Peyer's patch (tissue), 4 donors: ENCODE measurements around the gene SH2D7. TPM values are rescaled to one million over a fixed set of nuclear protein-coding genes. Genes with fewer than 3 reads are reported as not detected.

ENCODE experiments used
- DNase-seq, 3 donors: peaks; one replicate each; pipeline ENCODE4 v3.0.0-alpha.2; 2017 to 2019
- H3K27ac ChIP-seq, 4 donors: fragments of 200-600 bp; sonication (generic); one replicate each; pipeline ENCODE4 v1.5.1; 2016 to 2019
- H3K27me3 ChIP-seq, 2 donors: fragments of 200-600 bp; sonication (generic); one replicate each; pipeline ENCODE4 v1.5.1; 2019
- H3K36me3 ChIP-seq, 3 donors: fragments of 200-600 bp; sonication (generic); one replicate each; pipeline ENCODE4 v1.5.1; 2016 to 2019
- H3K4me1 ChIP-seq, 4 donors: fragments of 200-600 bp; sonication (generic); one replicate each; pipeline ENCODE4 v1.5.1; 2016 to 2019
- H3K4me3 ChIP-seq, 4 donors: fragments of 200-600 bp; sonication (generic); 1 replicate in 3 of 4; 2 replicates in 1 of 4; pipeline ENCODE4 v1.5.1; 2016 to 2019; ENCODE audit warnings: mild to moderate bottlenecking in 1 of 4
- H3K9me3 ChIP-seq, 4 donors: fragments of 200-600 bp; sonication (generic); one replicate each; pipeline ENCODE4 v1.5.1; 2016 to 2019; ENCODE audit warnings: mild to moderate bottlenecking in 1 of 4
- POLR2A ChIP-seq, 2 donors: fragments of 450-650 bp; IDR thresholded peaks; one replicate each; pipeline ENCODE4 v1.5.1; 2017; ENCODE audit warnings: antibody characterized with exemption in 2 of 2, mild to moderate bottlenecking in 2 of 2, moderate library complexity in 2 of 2
- total RNA-seq, 4 donors: library from RNA; depleted of rRNA; stranded (reverse); fragments of >200 nt; gene quantifications; one replicate each; pipeline ENCODE4 v1.1.0, GENCODE V29; 2016
- TF ChIP-seq, protein P1 (sequence below), 6 experiments: fragments of 450-650 bp in 4 of 6; fragments of 200-600 bp in 2 of 6; sonication (generic) in 1 of 6; IDR thresholded peaks; one replicate each; pipeline ENCODE4 v1.5.1; 2017 to 2019; ENCODE audit warnings: antibody characterized with exemption in 6 of 6, mild to moderate bottlenecking in 3 of 6, moderate library complexity in 1 of 6

Gene SH2D7
- total RNA-seq, 4 donors from 2014 or later = 3.3 to 7.7 (median 4.6) TPM

DNA sequence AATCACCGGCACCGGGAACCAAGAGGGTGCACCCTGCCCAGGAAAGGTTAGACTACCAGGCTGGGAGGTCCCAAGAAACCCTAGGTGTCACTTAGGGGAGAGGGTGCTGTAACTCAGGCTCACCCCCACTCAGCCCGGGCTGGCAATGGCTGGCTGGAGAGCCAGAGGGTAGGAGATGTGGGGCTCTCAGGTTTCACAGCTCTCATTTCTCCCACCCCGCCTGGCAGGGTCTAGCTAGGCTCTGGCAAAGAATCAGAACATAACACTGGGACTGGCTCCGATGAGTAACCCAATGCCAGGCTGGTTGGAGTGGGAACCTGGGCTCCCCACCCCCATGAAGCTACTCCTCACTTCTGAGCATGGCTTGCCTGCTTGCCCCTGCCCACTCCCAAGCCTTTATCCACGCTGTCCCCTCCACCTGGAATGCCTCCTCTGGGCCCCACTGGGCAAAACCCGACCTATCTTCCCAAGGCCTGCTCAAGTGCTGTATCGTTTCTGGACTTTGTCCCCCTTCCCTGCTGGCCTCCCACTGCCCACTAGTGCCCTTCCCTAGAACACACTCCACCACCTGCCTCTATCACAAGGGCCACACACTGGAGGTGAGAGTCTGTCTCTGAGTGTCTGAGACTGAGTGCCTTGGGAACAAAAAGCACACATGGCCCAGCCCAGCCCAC is 36.9 kb downstream of the SH2D7 start:
- Histone ChIP-seq H3K27me3 (no peaks in the 10 kb centered on the region), H3K9me3 (no peaks in the 10 kb centered on the region), H3K27ac (peak overlapping the region in 1 of 4 donors; percentile 96), H3K36me3 (no peaks in the 10 kb centered on the region), H3K4me3 (no peak overlapping the region), H3K4me1 (peaks cover 0 to 20% (median 8%) of the 10 kb centered on the region in 4 donors)
- peak in 1 of 2 donors; percentile 32 for TF ChIP-seq POLR2A (IDR thresholded peaks at IDR 0.05)
- TF ChIP-seq, protein P1, sequence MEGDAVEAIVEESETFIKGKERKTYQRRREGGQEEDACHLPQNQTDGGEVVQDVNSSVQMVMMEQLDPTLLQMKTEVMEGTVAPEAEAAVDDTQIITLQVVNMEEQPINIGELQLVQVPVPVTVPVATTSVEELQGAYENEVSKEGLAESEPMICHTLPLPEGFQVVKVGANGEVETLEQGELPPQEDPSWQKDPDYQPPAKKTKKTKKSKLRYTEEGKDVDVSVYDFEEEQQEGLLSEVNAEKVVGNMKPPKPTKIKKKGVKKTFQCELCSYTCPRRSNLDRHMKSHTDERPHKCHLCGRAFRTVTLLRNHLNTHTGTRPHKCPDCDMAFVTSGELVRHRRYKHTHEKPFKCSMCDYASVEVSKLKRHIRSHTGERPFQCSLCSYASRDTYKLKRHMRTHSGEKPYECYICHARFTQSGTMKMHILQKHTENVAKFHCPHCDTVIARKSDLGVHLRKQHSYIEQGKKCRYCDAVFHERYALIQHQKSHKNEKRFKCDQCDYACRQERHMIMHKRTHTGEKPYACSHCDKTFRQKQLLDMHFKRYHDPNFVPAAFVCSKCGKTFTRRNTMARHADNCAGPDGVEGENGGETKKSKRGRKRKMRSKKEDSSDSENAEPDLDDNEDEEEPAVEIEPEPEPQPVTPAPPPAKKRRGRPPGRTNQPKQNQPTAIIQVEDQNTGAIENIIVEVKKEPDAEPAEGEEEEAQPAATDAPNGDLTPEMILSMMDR (IDR thresholded peaks at IDR 0.05) = peak in 3 of 6 experiments; percentile 18 to 30 (median 26)
- peak in 1 of 3 donors; percentile 73 for DNase-seq

DNA sequence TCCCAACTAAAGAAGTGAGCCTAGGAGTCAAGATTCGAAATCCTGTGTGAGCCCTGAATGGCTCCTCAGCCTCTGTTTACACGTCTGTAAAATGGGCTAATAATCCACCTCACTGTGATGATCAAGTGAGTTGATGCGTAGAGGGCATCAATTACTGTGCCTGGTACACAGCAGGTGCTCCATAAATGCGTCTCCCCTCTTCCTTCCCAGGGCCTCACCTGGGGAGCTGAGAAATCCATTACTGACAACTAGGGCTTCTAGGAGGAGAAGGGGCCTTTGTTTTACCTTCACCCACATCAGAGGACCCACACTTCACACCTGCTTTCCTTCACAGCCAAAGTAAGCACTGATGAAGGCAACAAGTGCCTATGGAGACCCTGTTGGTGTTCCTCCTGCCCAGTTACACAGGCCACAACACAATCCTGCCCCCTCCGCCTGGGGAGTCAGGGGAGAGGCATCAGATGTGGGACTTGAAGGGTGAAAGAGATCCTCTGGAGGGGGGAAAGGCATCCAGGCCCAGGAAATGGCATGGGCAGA is 37.5 kb downstream of the SH2D7 start:
- no peak for TF ChIP-seq POLR2A (IDR thresholded peaks at IDR 0.05)
- TF ChIP-seq, protein P1 (IDR thresholded peaks at IDR 0.05) = no peak
- peaks cover 0 to 20% (median 8%) of the 10 kb centered on the region in 4 donors for H3K4me1 ChIP-seq
- H3K4me3 ChIP-seq = no peak overlapping the region
- no peaks in the 10 kb centered on the region for H3K9me3 ChIP-seq
- H3K27me3 ChIP-seq = no peaks in the 10 kb centered on the region
- DNase-seq = no peak
- H3K27ac ChIP-seq = peak overlapping the region in 2 of 4 donors; percentile 38 to 96
- H3K36me3 ChIP-seq = no peaks in the 10 kb centered on the region

DNA sequence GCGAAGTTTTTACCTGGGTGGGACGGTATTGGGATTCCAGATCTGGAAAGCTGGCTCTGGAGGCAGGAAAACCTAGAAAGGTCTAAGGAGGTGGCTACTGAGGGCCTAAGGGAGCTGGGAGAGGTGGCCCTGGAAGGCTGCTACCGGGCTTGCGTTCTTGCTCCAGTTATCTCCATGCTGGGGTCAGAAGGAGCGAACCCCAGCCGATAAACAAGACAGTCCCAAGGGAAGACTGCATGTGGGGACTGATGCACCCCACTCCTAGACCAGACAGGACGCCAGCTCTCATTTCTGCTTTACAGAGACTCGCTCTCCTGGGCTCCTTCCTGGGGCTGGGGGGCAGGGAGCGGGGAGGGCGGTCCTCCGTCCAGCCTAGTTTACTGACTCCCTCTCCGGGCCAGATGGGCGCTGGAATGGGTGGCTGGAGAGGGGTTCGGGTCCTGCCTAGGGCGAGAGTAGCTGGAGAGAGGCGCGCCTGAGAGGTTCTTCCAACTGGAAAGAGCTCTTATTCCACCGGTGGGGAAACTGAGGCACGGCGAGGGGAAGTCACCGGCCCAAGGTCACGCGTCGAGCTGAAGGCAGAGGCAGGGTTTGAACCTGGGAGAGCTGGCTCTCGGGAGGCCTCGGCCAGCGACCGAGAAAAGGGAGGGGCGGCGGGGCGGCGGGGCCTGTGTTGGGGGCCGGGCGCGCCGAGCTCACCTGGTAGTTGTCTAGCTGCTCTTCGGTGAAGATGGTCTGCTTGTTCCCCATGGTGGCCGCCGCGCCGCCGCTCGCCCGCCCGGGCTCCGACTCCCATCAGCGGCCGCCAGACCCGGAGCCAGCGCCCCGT is 38.3 kb downstream of the SH2D7 start:
- H3K4me1 ChIP-seq = peaks cover 0 to 22% (median 8%) of the 10 kb centered on the region in 4 donors
- DNase-seq = peak in 2 of 3 donors; percentile 42 to 66
- H3K9me3 ChIP-seq = no peaks in the 10 kb centered on the region
- TF ChIP-seq, protein P1 (IDR thresholded peaks at IDR 0.05) = no peak
- no peak for TF ChIP-seq POLR2A (IDR thresholded peaks at IDR 0.05)
- H3K27ac ChIP-seq = peak overlapping the region; percentile 80 to 96 (median 84)
- H3K27me3 ChIP-seq = no peaks in the 10 kb centered on the region
- no peaks in the 10 kb centered on the region for H3K36me3 ChIP-seq
- H3K4me3 ChIP-seq = peak overlapping the region; percentile 46 to 98 (median 72)

DNA sequence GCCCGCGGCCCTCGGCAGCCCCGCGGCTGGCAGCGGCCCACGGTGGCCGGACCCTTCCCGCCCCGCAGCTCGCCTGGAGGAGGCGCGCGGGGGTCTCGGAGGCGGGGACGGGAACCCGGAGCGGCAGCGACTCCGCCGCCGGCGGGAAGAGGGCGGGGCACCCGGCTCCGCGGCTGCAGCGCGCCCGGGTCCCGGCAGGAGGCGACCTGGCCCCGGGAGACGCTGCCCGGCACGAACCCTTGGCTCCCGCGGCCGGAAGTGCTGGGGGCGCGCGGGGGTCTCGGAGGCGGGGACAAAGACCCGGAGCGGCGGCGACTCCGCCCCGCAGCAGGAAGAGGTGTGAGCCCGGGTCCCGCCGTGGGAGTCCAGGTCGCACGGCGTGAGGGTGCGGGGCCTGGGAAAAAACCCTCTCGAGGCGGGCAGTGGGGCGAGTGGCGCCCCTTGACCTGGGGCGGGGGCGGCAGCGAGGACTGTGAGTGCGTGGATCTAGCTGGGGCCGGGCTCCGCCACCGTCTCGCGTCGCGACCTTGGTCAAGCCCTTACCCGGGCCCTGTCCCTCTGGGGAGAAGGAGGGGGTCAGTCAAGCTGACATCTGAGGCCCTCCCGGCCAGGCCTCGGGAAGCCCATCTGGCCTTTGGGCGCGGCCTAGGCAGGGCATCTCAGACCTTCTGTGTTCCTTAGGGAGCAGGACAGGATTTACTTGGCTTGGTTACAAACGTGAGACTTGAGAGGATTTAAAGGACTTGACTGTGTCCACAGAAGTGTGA is 39.1 kb downstream of the SH2D7 start, which contains the start of gene CIB2:
CIB2 (minus strand) TSS at position 151 of the 767 bp plus-strand sequence. CDS start 230 bp downstream, outside the sequence.
- TF ChIP-seq, protein P1 (IDR thresholded peaks at IDR 0.05) = peak; percentile 68 to 98 (median 91)
- TF ChIP-seq POLR2A (IDR thresholded peaks at IDR 0.05) = peak in 1 of 2 donors; percentile 53
- Histone ChIP-seq H3K9me3 (no peaks in the 10 kb centered on the region), H3K4me1 (peaks cover 0 to 24% (median 8%) of the 10 kb centered on the region in 4 donors)

DNA sequence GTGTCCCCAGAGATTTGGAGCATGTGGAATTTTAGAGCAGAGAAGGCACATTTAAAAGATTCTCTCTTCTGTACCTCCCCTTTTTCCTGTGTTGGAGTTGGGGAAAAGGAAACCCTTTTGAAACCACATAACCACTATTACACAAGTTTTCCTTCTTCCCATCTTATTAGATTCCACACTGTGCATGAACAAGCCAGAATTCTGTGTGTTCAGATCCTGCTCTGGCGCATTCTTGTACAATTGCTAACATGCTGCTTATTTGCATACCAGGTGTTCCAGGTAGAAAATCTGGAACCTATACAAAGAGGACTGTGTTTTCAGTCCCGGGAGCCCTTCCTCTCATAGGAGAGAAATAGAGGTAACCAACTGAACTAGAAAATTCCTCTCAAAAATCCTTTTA is 41.4 kb downstream of the SH2D7 start:
- DNase-seq = peak in 1 of 3 donors; percentile 6
- Histone ChIP-seq H3K4me3 (no peak overlapping the region), H3K4me1 (peaks cover 0 to 21% (median 8%) of the 10 kb centered on the region in 4 donors), H3K27me3 (no peaks in the 10 kb centered on the region), H3K27ac (no peak overlapping the region), H3K9me3 (no peaks in the 10 kb centered on the region), H3K36me3 (no peaks in the 10 kb centered on the region)
- TF ChIP-seq, protein P1 (IDR thresholded peaks at IDR 0.05) = no peak
- TF ChIP-seq POLR2A (IDR thresholded peaks at IDR 0.05) = no peak

More for the DNA sequence above, 39.1 kb downstream of the SH2D7 start, which contains the start of gene CIB2:
- H3K36me3 ChIP-seq = no peaks in the 10 kb centered on the region
- peak within 1 kb of the TSS; percentile 80 to 96 (median 84) for H3K27ac ChIP-seq
- peak within 1 kb of the TSS; percentile 46 to 98 (median 72) for H3K4me3 ChIP-seq
- peak; percentile 69 to 87 (median 86) for DNase-seq
- no peaks in the 10 kb centered on the region for H3K27me3 ChIP-seq
